NOMO-1 (cell line): ENCODE results near the gene DNAJB4.
"Not testable (repeated sequence)": the region's sequence is repeated elsewhere in the genome, so short reads cannot be mapped to it uniquely, and the experiment has no call there.

Experiments
- DNase-seq, 2 experiments: peaks; one replicate each; lab custom pipeline; 2025; ENCODE audit not compliant: unreplicated experiment in 2 of 2; lab: John Stamatoyannopoulos, UW

Gene DNAJB4

DNA sequence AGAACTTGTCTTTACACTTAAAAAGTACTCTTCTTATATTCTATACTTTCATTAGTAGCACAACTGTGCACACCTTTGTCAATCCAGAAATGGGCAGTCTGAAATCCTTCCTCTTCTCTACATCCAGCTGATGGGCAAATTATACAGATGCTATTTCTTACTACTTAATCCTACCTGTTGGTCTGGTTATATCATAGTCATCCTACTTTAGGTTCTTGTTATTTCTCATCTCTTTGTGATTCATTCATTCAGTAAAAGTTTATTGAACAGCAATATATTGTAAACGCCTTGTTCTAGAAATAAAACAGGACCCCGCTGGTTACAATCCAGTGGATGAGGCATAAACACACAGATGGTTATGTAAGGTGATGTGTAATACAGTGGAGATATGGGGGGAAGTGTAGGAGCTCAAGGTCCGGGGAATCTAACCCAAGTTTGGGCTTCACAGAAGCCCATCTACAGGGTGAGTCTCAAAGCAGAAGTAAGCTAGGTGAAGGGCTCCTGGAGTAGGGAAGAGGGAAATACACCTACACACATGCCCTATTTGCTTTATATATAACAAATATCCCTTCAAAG is 14.0 kb upstream of the DNAJB4 start:
- DNase-seq = no peak

DNA sequence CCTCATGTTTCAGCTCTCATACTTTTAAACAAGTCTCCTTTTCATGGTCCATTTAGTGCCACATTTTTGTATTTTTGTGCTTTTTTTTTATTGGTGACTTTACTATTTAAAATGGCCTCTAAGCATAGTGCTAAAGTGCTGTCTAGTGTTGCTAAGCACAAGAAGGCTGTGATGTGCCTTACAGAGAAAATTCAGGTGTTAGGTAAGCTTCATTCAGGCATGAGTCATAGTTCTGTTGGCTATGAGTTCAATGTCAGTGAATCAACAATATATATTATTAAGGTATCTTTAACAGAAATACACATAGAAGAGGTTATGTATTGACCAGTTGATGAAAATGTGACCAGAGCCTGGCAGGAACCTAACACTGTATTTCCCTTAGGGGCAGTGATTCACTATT is 13.1 kb upstream of the DNAJB4 start:
- no peak for DNase-seq

- DNase-seq = no peak
These were observed 10.5 kb upstream of the DNAJB4 start for GRCh38 chr1:77994117-77994705.

DNA sequence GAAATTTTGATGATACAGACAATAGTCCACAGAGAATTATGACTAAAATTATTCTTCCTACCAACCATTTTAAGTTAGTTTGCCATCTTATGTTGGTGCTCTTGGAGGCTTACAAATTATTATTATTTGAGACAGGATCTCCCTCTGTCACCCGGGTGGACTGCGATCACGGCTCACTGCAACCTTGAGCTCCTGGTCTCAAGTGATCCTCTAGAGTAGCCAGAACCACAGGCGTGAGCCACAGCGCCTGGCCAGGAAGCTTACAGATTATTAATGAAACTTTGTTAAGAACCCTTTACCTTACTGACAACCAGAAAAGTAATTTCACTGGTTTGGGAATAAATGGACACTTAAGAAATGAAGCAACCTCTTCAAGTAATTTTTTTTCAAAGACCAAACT is 8.0 kb upstream of the DNAJB4 start:
- DNase-seq = no peak

- DNase-seq = not testable (repeated sequence)
These were observed 4.2 kb upstream of the DNAJB4 start for GRCh38 chr1:78000536-78000935.

DNA sequence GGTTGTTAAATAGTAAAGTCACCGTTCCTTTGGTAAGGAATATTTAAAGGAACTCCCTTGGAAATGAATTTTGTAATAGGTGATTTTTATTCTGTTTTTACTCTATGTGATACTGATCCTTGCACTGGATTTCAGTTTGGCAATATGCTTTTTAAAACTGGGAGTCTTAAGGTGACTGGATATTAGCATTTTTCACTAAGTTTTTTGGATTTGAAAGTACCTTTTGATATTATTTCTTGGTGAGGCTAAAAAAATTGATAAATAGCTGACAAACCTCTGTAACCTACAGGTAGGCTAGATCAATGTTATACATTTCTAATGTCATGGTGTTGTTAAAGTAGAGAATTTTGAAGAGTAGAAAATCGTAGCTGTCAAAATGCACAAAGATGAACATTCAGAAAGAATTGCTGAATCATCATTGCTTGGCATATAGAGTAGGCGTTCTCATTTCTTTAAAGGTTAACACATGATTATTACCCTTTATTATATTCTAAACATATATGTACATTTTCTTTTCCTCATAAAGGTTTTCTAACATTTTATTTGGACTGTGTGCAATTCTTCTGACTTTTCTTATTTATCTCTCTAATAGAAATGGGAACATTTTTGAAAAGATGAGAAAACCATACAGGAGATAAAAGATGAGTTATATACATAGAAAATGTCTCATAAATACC is 1.5 kb upstream of the DNAJB4 start:
- peak in 1 of 2 experiments; percentile 21 for DNase-seq

DNA sequence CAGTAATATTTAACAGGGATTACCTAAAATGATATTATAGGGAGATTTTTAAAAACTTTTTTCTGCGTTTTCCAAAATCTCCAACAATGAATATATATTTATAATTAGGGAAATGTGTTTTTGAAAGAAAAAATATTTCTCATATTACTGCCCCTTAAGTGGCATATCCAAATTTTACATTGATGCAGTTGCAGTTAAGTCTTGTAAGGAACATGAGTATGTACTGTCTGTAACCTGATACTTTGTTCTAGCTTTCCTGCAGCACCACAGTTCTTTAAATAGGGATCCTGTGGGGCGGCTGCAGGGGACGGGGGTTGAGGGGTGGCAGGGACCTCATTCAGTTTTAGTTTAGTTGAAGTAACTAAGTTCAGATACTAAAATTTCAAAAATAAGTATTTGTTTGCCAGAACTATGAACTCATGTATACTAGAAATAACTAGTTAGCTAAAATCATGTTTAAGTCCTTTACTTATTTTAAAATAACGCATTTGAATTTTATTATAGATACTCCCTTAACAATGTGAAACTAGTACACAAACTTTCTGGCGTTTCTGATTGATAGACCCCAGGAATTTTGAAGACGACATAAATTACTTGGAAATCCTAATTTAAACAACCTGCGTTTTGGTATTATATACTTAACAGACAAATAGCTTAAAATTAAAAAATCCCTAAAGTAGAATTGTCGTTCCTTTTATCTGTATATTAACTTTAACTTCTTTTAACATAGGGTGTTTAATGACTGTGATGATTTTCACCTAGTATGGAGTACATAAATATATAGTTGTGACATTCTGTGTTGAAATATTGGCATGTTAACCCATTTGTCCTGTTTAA is 639 bp upstream of the DNAJB4 start:
- DNase-seq = peak; percentile 34 to 76

- DNase-seq = no peak
These were observed 646 bp downstream of the DNAJB4 start for GRCh38 chr1:78005448-78005722.

GRCh38 chr1:78005755-78006154 is 1.0 kb downstream of the DNAJB4 start:
- DNase-seq = no peak

- no peak for DNase-seq
These were observed 1.8 kb downstream of the DNAJB4 start for GRCh38 chr1:78006521-78006920.

DNA sequence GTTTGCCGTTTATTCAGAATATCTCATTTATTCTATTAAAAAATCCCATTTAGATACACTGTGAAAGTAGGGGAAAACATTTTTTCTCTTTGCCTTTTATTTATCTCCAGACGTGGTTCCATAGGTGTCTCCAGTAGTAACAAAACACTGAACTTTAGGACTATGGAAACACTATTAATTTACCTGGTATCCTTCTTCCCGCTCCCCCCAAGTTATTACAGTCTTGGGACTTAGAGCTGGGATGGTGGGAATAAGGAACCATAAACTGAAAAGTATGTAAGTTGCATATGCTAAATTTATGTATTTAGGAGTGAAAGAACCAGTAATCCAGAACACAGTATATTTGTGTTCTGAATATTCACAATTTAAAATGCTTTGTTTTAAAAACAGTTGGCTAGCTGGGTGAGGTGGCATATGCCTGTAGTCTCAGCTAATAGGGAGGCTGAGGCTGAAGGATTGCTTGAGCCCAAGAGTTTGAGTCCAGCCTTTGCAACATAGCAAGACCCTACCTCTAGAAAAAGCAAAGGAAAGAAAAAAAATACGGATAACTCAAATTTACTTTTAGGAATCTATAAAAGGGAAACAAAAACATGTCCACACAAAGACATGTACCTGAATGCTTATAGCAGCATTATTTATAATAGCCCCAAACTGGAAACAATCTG is 3.1 kb downstream of the DNAJB4 start:
- DNase-seq = no peak

GRCh38 chr1:78009276-78009675 is 4.5 kb downstream of the DNAJB4 start:
- no peak for DNase-seq

DNA sequence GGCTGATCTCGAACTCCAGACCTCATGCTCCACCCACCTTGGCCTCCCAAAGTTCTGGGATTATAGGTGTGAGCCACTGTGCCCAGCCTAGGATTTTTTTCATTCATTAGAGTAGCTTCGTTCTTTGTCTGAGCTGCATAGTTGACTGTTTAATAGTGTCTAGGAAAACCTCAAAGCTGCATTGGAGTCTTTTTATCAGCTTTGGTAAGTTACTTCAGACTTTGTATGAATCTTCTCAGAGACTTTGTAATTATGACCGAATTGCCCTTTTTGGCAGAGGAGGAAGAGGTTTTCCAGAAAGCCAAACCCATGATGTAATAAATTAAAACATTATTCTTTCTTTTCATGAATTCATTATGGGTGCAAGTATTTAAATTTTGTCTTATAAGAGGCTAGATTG is 5.1 kb downstream of the DNAJB4 start:
- no peak for DNase-seq

GRCh38 chr1:78011050-78011449 is 6.3 kb downstream of the DNAJB4 start:
- DNase-seq = no peak

DNA sequence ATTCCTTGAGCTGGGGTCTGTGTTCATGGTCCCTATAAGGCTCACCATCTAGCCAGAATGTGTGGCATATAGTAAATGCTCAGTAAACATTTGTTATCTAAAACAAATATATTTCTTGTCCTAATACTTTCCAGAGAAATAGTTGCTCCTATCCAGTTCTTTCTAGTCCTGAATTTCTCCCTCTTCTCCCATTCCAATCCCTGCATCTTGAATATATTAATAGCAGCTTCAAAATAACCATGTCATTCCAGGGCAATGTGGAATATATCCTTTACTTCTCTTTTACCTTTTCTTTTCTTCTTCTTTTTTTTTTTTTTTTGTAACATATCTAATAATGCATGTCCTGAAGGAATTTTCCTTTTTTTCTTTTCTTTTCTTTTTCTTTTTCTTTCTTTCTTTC is 10.4 kb downstream of the DNAJB4 start:
- DNase-seq = no peak

DNA sequence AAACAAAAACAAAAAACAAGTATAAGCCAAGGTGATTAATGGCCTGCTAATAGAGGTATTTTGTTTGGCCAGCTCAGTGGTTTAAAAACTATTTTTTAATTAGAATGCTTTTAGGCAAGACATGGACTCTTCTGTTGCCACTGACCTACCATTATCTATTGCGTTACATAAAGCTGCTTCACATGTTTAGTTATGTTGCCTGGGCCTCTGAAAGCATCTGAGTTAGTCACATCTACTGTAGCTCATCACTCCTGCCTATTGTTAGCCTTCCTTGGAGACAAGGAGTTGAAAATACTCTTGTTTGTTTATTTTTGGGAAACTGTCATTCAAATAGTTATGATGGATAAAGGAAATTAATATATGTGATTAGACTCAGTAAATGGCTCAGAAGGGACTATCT is 14.3 kb downstream of the DNAJB4 start:
- DNase-seq = no peak

DNA sequence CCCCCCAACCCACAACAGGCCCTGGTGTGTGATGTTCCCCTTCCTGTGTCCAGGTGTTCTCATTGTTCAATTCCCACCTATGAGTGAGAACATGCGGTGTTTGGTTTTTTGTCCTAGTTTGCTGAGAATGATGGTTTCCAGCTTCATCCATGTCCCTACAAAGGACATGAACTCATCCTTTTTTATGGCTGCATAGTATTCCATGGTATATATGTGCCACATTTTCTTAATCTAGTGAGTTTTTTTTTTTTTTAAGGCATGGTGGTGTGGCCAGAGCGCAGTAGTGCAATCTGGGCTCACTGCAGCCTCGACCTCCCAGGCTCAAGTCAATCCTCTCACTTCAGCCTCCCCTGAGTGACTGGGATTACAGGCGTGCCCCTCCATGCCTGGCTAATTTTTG is 16.4 kb downstream of the DNAJB4 start:
- DNase-seq = not testable (repeated sequence)

- no peak for DNase-seq
These were observed 25.1 kb downstream of the DNAJB4 start for GRCh38 chr1:78029793-78030192.

- DNase-seq = no peak
These were observed 28.5 kb downstream of the DNAJB4 start for GRCh38 chr1:78032996-78033796.

- no peak for DNase-seq
These were observed 29.0 kb downstream of the DNAJB4 start for GRCh38 chr1:78033797-78034172.

DNA sequence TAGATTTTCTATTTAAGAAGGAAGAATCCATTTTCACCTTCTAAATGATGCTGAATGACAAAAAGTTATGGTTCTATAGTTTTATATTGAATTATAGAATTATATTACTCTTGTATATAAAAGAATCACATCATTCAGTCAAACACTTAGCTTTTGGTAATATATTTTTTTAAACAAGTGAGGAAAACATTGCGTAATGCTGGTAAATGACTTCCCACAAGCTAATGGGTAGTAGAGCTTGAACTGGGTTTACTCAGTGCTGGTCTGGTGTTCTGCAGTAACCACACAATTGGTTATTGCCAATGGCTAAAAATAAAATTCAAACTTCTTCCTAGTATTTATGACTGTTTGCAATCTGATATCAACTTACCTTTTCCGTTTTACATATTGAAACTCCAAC is 30.4 kb downstream of the DNAJB4 start:
- DNase-seq = no peak
